ENCODE measurements around the gene MTSS2. TPM values are rescaled to one million over a fixed set of nuclear protein-coding genes. Genes with fewer than 3 reads are reported as not detected.

Gene MTSS2
- total and polyA plus RNA-seq, 2 of the 8 experiments (the other 6 are each of a cell fraction or from before 2014, with no cell fraction given): 23.3 to 36.7 TPM

DNA sequence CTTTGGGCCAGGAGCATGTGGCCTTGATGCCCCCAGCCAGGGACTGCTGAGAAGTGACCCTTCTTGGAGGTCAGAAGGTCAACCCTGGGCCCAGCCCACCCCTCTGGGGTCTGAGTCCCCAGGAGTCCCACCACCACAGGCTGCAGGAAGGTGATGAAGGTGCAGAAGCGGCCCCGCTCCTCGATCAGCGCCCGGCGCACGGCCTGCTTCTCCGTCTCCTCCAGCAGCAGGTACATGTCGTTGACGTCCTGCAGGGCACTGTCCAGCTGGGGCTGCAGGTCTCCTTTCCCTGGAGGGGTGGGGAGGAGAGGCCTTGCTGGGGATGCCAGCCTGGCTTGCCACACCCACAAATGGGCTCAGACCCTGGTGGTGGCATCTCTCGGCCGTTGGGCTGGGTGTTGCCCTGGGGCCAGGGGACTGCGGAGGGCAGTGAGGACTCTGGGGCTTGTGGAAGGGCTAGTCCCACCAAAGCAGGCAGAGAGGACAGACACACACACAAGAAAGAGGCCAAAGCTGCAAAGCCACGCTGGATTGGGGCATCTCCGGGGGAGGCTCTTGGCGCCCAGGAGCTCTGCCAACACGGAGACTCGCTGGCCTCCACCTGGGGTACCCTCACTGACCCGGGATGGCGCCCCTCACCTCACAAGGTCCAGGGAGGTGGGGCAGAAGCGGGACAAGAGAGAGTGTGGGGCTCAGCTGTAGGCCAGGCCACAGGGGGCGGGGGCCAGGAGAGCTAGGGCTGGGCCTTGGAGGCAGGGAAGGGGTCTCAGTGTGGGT is 7.5 kb downstream of the MTSS2 start (continued):
- TF ChIP-seq, protein P1, sequence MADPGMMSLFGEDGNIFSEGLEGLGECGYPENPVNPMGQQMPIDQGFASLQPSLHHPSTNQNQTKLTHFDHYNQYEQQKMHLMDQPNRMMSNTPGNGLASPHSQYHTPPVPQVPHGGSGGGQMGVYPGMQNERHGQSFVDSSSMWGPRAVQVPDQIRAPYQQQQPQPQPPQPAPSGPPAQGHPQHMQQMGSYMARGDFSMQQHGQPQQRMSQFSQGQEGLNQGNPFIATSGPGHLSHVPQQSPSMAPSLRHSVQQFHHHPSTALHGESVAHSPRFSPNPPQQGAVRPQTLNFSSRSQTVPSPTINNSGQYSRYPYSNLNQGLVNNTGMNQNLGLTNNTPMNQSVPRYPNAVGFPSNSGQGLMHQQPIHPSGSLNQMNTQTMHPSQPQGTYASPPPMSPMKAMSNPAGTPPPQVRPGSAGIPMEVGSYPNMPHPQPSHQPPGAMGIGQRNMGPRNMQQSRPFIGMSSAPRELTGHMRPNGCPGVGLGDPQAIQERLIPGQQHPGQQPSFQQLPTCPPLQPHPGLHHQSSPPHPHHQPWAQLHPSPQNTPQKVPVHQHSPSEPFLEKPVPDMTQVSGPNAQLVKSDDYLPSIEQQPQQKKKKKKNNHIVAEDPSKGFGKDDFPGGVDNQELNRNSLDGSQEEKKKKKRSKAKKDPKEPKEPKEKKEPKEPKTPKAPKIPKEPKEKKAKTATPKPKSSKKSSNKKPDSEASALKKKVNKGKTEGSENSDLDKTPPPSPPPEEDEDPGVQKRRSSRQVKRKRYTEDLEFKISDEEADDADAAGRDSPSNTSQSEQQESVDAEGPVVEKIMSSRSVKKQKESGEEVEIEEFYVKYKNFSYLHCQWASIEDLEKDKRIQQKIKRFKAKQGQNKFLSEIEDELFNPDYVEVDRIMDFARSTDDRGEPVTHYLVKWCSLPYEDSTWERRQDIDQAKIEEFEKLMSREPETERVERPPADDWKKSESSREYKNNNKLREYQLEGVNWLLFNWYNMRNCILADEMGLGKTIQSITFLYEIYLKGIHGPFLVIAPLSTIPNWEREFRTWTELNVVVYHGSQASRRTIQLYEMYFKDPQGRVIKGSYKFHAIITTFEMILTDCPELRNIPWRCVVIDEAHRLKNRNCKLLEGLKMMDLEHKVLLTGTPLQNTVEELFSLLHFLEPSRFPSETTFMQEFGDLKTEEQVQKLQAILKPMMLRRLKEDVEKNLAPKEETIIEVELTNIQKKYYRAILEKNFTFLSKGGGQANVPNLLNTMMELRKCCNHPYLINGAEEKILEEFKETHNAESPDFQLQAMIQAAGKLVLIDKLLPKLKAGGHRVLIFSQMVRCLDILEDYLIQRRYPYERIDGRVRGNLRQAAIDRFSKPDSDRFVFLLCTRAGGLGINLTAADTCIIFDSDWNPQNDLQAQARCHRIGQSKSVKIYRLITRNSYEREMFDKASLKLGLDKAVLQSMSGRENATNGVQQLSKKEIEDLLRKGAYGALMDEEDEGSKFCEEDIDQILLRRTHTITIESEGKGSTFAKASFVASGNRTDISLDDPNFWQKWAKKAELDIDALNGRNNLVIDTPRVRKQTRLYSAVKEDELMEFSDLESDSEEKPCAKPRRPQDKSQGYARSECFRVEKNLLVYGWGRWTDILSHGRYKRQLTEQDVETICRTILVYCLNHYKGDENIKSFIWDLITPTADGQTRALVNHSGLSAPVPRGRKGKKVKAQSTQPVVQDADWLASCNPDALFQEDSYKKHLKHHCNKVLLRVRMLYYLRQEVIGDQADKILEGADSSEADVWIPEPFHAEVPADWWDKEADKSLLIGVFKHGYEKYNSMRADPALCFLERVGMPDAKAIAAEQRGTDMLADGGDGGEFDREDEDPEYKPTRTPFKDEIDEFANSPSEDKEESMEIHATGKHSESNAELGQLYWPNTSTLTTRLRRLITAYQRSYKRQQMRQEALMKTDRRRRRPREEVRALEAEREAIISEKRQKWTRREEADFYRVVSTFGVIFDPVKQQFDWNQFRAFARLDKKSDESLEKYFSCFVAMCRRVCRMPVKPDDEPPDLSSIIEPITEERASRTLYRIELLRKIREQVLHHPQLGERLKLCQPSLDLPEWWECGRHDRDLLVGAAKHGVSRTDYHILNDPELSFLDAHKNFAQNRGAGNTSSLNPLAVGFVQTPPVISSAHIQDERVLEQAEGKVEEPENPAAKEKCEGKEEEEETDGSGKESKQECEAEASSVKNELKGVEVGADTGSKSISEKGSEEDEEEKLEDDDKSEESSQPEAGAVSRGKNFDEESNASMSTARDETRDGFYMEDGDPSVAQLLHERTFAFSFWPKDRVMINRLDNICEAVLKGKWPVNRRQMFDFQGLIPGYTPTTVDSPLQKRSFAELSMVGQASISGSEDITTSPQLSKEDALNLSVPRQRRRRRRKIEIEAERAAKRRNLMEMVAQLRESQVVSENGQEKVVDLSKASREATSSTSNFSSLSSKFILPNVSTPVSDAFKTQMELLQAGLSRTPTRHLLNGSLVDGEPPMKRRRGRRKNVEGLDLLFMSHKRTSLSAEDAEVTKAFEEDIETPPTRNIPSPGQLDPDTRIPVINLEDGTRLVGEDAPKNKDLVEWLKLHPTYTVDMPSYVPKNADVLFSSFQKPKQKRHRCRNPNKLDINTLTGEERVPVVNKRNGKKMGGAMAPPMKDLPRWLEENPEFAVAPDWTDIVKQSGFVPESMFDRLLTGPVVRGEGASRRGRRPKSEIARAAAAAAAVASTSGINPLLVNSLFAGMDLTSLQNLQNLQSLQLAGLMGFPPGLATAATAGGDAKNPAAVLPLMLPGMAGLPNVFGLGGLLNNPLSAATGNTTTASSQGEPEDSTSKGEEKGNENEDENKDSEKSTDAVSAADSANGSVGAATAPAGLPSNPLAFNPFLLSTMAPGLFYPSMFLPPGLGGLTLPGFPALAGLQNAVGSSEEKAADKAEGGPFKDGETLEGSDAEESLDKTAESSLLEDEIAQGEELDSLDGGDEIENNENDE (IDR thresholded peaks at IDR 0.05; ENCODE audit: insufficient replicate concordance, low read length): no peak
- no peak for TF ChIP-seq NANOG (IDR thresholded peaks at IDR 0.05; ENCODE audit: insufficient read depth, low read depth, low read length, poor library complexity, severe bottlenecking)
- TF ChIP-seq GTF2F1 (IDR thresholded peaks at IDR 0.05; ENCODE audit: borderline replicate concordance, low read depth, low read length): no peak
- TF ChIP-seq CHD1 (IDR thresholded peaks at IDR 0.05; ENCODE audit: low read depth, low read length): no peak
- no peak for TF ChIP-seq GABPA (IDR thresholded peaks at IDR 0.05; ENCODE audit: borderline replicate concordance, insufficient read depth, low read length)
- no peak for TF ChIP-seq RFX5 (IDR thresholded peaks at IDR 0.05; ENCODE audit: borderline replicate concordance, low read depth, low read length)
- no peak for TF ChIP-seq SAP30 (IDR thresholded peaks at IDR 0.05; ENCODE audit: insufficient read depth, insufficient replicate concordance, low read length)

Measured in H1 (cell line).